ENCODE measurements around the gene GSTP1.
"Not testable (repeated sequence)": the region's sequence is repeated elsewhere in the genome, so short reads cannot be mapped to it uniquely, and the experiment has no call there.

DNA sequence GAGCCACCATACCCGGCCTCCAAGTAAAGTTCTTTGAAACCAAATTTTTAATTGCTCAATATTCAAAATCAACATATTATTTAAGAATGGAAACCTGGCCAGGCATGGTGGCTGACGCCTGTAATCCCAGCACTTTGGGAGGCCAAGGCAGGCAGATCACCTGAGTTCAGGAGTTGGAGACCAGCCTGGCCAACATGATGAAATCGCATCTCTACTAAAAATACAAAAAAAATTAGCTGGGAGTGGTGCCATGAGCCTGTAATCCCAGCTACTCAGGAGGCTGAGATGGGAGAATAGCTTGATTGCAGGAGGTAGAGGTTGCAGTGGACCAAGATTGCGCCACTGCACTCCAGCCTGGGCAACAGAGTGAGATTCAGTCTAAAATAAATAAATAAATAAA, 35.5 kb upstream of the GSTP1 start:
- TF ChIP-seq, protein P1, sequence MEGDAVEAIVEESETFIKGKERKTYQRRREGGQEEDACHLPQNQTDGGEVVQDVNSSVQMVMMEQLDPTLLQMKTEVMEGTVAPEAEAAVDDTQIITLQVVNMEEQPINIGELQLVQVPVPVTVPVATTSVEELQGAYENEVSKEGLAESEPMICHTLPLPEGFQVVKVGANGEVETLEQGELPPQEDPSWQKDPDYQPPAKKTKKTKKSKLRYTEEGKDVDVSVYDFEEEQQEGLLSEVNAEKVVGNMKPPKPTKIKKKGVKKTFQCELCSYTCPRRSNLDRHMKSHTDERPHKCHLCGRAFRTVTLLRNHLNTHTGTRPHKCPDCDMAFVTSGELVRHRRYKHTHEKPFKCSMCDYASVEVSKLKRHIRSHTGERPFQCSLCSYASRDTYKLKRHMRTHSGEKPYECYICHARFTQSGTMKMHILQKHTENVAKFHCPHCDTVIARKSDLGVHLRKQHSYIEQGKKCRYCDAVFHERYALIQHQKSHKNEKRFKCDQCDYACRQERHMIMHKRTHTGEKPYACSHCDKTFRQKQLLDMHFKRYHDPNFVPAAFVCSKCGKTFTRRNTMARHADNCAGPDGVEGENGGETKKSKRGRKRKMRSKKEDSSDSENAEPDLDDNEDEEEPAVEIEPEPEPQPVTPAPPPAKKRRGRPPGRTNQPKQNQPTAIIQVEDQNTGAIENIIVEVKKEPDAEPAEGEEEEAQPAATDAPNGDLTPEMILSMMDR (IDR thresholded peaks at IDR 0.05; ENCODE audit: low read depth, low read length, poor library complexity, severe bottlenecking) = not testable (repeated sequence)
- not testable (repeated sequence) for TF ChIP-seq EZH2phosphoT487 (IDR thresholded peaks at IDR 0.05; ENCODE audit: borderline replicate concordance, low read length)
